KBM-7 (cell line): ENCODE results near the gene TANGO2.

Experiments used
- DNase-seq: peaks from one replicate; pipeline ENCODE4 v3.0.0-alpha.2; 2015
- in situ Hi-C: fragments of 300-500 bp; cut with MboI; formaldehyde crosslinking; loops from 2 replicates; pipeline ENCODE4 v1.14.3; 2020; ENCODE audit warnings: low sequenced_read_pairs, low pct_unique_long_range_greater_than_20kb, mixed read lengths

The TANGO2 gene

DNA sequence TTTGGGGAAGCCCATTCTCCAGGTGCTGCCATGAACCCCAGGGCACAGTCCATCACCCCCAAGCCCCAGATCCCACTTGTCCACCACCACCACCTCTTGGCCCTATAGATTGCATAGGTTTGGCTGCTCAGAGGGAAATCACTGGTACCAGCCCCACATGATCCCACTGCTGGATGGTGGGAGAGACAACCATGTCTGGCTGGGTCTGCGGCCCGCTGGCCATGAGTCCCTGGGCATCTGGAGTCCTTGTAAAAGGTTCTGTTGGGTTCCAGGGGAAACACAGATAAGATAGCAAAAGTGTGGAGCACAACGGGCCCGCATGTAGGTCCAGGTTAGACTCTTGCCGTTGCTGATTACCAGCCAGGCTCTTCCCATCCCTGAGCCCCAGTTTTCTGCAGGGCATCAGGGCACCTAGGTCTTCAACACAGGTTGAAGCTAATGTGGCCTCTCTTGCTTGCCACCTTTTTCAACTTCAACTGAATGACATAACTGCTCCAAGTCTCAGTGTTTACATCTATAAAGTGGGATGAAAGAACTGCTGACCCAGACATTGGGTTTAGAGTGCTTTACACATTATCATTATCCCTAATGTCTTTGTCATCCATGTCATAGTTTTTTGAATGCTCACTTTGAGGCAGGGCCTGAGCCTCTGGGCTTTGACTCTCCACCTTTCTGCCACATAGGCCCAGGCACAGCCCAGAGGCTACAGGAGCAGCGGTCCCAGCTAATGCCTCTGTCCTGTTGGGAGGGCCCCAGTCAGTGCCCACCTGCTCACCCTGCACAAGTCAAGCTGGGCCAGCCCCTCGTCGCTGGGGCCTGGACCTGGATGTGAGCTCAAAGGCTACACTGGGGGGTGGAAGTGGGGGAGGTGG is 1.0 kb upstream of the TANGO2 start:
- no peak for DNase-seq
- in situ Hi-C loops, result loop anchor here (25.0 kb wide), 1 partner anchor 108 kb away; no protein-coding TSS in a partner anchor

DNA sequence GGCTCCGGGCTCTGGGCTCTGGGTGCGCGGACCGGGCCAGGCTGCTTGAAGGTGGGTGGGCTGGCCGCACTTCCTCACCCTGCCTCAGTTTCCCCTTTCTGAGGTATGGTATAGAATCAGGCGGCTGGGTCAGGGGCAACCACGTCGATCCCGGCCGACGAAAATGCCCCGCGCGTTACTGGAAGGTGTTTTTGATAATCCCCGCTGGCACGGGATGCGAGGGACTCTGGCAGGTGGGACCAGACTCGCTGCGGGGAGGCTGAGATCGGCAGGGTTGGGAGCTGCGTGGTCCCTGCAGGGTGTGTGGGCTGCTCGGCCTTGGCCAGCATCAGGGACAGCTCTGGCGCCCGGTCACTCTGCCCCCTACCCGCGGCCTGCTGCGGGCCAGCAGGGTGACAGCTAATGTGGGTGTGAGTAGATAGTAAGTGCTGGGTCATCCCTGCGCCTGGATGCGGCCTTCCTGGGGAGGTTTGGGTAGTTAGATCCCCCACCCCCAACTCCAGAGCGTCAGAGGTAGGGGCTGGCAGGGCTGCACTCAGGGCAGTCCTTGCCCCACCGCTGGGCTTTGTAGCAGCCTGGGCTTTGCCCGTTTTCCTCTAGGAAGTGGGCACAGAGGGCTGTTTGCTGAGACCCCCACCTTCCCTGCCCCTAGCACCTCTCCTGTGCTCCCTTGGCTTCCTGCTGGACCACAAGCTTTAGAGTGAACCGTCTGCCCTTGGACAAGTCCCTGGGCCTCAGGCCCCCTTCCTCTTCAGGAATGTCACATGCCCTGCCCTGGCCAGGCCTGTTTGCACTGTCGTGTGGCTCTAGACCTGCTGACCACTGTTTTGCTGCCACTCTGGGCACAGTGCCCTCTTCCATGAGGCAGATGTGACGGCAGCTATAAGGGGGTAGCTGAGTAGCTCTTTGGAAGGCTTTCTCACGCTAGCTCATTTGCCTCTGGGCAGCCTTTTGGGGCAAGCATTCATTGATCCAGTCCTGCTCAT is 579 bp downstream of the TANGO2 start:
- in situ Hi-C loops, result loop anchor here (25.0 kb wide), 1 partner anchor 109 kb away; no protein-coding TSS in a partner anchor
- no peak for DNase-seq

DNA sequence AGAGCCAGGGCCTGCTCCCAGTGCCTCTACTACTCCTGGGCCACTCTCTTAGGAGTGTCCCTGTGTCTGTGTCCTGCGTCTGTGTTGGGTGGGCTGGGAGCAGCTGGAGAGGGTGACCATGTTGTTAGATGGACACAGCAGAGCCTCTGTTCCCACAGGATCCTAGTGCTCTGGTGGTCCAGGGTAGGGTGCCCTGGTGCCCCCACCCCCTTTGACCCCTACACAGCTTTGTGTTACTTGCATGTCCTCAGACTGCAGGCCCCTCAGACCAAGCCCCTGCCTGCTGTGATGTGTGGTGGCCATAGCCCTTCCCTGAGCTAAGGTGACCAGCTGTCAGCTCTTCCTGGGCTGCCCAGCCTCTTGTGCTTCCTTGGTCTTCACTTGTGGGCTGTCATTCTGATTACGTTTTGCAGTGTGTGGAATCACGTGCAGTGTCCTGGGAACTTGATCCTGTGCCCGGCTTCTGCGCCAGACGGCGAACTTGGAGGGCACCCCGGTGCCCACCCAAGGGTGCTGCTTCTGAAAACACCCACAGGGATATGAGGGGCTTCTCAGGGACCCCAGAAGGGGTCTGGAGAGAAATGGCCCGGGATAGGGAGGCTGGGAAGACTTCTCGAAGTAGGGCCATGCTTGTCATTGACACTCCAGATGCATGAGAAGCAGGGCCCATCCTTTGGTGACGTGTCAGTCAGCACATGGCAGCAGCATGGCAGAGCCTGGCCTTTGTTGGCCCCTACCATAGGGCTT is 1.5 kb downstream of the TANGO2 start:
- in situ Hi-C loops, result loop anchor here (25.0 kb wide), 1 partner anchor 110 kb away; no protein-coding TSS in a partner anchor
- DNase-seq, result no peak

DNA sequence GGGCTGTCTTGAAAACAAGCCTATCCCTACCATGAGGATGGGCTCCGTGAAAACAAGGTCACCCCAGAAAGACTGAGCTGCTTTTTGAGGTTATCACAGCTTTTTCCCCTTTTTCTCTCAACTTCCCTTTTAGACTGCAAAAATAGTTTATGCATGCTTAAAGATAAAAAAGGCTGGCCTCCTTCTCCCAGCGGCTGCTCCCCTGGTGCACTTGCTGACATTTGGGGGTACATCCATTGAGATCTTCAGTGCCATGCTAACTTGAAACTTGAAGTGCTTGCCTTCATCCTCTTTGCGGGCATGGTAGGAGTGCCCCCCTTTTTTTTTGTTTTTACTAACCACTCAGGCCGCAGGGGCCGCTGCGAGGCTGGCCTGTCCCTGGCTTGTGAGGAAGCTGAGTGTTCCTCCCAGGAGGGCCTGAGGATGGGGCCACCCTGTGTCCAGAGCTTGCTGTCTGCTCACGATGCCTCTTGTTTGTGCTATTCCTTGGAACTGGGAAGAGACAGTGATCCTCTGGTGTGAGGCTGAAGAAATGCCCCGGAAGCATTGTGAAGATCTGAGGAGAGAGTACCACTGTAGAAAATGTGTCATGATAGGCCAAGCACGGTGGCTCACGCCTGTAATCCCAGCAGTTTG is 2.2 kb downstream of the TANGO2 start:
- DNase-seq, result peak; percentile 49
- in situ Hi-C loops, result loop anchor here (25.0 kb wide), 1 partner anchor 111 kb away; no protein-coding TSS in a partner anchor

DNA sequence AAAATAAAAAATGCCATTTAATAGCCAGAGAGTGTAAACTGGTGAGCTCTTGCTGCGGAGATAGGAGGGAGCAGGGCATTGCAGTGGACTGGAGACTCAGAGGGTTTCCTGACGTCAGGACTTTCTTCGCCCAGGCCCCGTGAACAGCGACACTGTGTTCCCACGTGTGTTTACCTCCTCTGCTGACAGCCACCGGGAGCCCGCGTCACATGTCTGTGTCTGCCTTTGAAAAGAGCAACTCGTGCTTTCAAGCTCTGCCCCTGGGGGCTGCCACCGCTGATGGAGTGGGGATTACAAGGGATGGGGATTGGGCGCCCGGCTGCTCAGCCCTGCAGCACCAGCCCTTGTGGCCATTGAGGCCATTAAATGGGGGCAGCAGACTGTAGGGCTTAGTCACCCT is 3.3 kb downstream of the TANGO2 start:
- in situ Hi-C loops, result loop anchor here (25.0 kb wide), 1 partner anchor 112 kb away; no protein-coding TSS in a partner anchor
- no peak for DNase-seq

DNA sequence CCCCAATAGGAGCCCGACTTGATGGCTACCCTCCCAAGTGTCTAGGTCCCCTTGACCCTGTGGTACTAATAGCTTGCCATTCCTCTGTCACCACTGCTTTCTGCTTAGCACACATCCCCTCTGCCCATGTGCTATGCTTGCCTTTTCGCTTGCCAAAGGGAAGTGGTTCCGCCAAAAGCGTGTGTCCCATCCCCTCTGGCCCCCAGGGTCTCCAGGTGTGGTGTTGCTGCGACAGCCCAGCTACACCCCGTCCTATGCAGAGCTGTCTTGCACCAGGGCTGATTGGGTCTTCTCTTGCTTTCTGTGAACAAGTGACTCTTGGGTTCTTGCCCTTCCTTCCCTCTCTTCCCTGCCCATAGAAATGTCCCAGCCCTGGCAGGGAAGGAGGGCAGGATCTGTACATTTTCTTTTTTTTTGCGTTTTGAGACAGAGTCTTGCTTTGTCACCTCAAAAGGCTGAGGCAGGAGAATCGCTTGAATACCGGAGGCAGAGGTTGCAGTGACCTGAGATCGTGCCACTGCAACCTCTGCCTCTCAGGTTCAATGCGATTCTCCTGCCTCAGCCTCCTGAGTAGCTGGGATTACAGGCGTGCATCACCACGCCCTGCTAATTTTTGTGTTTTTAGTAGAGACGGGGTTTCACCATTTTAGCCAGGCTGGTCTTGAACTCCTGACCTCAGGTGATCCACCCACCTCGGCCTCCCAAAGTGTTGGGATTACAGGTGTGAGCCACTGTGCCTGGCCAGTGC is 3.9 kb downstream of the TANGO2 start:
- no peak for DNase-seq
- in situ Hi-C loops, result loop anchor here (25.0 kb wide), 1 partner anchor 113 kb away; no protein-coding TSS in a partner anchor

DNA sequence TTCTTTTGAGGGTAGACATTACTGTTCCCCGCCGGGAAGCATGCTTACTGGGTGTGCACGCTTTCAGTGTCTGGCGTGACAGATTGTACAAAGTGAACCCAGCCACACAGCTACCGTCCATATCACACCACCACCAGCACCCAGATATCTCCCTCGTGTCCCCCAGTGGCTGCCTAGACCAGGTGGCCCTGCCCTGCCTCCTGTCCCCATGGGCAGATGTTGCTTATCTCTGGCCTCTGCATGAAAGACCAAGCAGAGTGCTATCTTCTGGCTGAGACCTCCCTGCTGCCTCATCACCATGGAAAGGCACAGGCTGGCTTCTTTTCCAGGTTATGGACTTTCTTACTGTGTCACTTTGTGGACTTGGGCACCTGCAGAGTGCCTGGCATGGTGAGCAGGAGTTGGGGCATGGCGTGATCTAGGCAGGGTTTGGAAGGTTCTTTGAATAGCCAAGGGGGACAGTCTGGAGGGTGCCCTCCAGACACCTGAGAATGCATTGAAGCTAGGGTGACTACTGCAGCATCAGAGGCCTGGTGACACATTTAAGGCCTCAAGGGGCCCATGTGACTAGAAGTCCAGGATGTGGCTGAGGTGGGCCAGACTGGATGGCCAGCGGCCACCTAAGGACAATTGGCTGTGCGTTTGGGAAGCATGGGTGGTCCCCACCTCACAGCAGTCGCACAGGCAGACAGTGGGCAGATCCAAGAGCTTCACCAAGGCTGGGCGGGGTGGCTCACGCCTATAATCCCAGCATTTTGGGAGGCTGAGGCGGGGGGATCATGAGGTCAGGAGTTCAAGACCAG is 4.7 kb downstream of the TANGO2 start:
- in situ Hi-C loops, result no loop called here

DNA sequence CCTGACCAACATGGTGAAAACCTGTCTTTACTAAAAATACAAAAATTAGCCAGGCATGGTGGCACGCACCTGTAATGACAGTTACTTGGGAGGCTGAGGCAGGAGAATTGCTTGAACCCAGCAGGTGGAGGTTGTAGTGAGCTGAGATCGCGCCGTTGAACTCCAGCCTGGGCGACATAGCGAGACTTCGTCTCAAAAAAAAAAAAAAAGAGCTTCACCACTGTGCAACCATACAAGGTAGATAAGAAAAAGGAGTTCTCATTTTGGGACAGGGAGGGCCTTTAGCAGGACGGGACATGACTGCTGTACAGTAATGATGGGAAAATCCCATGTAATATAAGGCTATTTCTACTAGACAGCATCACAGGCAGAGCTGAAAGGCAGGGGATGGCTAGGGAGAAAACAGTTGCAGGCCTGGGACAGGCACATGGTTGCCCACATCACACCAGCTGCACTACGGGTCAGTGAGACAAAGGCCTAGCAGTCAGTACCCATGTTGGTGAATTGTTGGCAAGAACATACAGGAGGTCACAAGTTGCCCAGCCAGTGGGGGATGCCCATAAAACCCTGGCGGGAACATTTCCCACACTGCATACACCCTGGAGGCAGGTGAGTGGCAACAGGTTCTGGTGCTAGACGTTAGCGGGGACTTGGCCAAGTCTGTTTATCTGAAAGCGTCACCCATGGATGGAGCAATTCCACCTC is 5.4 kb downstream of the TANGO2 start:
- in situ Hi-C loops, result no loop called here
- no peak for DNase-seq

More for the DNA sequence above, 4.7 kb downstream of the TANGO2 start:
- DNase-seq, result no peak

DNA sequence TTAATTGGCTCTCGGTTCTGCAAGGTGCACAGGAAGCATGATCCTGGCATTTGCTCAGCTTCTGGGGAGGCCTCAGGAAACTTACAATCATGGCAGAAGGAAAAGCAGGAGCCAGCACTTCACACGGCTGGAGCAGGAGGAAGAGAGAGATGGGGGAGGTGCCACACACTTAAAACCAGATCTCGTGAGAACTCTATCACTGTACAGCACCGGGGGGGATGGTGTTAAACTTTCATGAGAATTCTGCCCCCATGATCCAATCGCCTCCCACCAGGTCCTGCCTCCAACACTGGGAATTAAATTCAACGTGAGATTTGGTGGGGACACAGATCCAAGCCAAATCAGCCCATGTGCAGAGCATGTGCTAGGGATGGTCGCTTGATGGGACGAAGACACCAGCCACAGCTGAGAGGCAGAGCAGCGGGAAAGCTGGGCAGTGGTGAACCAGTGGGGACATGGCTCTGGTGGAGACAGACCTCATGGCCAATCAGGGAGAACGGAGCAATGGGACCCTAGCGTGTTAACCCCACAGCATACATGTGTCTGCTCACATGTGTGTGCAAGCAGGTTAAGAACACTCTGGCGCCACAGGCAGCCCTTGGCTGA is 6.2 kb downstream of the TANGO2 start:
- DNase-seq, result no peak

DNA sequence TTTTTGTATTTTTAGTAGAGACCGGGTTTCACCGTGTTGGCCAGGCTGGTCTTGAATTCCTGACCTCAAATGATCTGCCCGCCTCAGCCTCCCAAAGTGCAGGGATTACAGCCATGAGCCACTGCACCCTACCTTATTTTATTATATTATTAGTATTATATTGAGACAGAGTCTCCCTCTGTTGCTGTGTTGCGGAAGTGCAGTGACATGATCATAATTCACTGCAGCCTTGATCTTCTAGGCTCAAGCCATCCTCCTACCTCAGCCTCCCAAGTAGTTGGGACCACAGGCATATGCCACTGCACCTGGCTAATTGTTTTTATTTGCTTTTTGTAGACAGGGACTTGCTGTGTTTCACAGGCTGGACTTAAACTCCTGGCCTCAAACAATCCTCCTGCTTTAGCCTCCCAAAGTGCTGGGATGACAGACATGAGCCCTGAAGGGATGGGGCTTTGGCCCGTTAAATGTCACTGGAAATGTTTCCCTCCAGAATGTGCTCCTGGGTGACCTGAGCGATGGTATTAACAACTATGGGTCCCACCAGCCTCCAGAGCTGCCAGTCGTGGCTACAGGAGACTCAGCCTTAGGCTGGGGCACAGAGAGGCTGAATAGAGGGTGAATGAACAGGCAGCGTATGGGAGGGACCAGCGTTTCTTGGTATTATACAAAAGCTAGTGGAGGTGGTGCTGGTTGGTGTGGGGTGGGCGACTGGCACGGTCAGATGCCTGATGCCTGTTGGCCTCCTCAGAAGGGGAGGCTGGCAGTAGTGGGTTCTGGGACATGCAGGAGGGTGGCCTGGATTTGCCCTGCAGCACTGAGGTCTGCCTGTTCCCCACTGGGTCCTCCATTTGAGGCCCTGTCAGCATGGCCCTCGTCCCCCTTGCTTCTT is 7.3 kb downstream of the TANGO2 start:
- in situ Hi-C loops, result no loop called here
- DNase-seq, result no peak

More for the DNA sequence above, 6.2 kb downstream of the TANGO2 start:
- in situ Hi-C loops, result no loop called here

DNA sequence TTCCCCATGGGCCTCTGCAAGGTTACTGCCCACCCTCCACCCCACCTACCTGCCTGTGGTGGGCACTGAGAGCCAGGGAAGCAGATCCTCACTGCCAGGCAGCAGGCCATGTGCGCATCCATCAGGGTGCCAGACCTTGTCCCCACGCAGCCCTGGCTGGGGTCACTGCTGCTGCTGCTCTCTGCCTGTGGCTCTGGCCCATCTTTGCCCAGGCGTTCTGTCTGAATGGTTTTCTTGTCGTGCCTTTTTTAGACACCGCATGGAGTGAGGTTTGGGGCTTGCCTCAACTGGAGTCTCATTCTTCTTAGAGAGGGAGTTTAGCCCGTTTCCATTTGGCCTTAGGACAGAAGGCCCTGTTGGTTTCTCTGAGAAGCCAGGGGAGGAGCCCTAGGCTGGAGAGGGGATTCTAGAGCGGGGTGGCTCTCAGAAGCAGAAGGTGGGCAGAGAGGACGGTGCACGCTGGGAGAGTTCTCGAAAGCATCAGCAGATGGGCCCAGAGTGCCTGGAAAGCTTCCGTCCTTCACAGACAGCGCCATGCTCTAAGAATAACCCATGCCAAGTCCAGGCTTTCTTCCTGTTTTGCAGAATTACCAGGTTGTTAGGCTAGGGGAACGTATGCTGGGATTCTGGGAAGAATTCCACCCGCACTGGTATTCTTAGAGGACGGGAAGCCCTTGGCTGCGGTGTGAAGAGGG is 8.1 kb downstream of the TANGO2 start:
- no peak for DNase-seq
- in situ Hi-C loops, result no loop called here

DNA sequence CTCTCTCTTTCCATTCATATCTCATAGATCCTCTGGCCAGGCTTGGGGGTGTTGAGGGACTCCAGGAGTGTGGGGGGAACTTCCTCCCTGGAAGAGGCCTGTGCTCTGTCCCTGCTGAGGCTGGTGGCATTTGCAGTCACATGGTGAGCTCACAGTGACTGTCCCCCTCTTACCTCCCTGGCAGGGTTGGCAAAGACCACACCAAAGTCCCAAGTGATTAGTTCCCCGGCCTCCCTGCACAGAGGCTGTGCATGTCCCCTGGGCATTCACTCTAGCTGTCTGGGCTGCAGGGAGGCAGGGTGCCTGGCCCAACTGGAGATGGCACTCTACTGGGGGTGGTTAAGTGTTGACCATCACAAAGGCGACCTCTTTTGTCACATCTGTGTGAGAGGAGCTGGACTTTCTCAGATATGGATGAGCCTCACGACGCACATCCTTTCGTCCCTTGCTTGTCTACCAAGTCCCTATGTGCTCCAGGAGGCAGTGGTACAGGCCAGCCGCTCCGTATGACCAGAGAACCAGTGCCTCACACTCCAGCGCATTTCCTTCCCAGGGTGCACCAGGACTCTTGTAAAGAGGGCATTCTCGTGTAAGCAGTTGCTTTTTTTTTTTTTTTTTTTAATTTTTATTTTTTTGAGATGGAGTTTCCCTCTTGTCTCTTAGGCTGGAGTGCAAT is 8.8 kb downstream of the TANGO2 start:
- in situ Hi-C loops, result no loop called here
- DNase-seq, result no peak

DNA sequence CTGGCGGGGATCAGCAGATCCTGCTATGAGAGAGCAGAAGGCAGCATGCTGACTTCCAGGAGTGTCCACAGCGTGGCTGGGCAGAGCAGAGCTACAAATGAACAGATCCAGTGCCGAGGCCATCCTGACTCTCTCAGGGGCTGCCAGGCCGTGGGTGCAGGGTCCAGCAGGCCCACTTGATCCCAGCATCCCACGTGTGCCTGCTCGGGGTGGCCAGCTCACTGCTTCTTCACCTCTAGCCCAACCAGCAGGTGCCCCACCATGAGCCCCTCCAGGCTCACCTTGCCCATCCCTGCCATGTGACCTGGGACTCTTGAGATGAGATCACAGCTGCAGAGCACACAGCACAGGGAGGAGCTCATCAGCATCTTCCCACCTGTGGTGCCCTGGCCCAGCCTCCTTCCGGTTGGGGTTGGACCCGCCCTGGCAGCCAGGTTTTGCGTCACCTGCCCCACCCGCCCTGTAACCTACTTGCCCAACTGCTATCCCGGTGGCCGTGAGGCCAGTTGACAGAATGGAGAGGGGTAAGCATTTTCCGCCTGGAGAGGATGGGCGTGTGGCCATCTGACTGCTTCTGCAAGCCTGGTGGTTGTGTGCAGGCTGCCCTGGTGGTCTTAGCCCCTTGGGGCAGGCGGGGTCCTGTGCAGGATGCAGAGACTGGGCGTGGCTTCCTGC is 11.0 kb downstream of the TANGO2 start:
- in situ Hi-C loops, result no loop called here
- no peak for DNase-seq
